Neural cell (in vitro differentiated cells): ENCODE measurements around the gene SMOC1.

Experiments
- CTCF ChIP-seq: fragments of 450-650 bp; IDR thresholded peaks from 2 replicates; pipeline ENCODE4 v1.5.1; 2014; ENCODE audit warnings: antibody characterized with exemption, mild to moderate bottlenecking, moderate library complexity; ENCODE audit not compliant: poor library complexity, severe bottlenecking
- SMC3 ChIP-seq: fragments of 450-650 bp; conservative IDR thresholded peaks from 2 replicates; pipeline ENCODE4 v1.6.1; 2014; ENCODE audit warnings: antibody characterized with exemption, mild to moderate bottlenecking, moderate library complexity; ENCODE audit not compliant: poor library complexity

- TF ChIP-seq CTCF (no peak), SMC3 (no peak)
These were observed 114.1 kb downstream of the SMOC1 start for GRCh38 chr14:69993326-69993725.
